Measurements from ENCODE around the gene FRRS1.

Gene FRRS1

GRCh38 chr1:99745684-99746083 lies 20.8 kb downstream of the FRRS1 start:
- no peak overlapping the region for H3K14ac ChIP-seq (ENCODE audit: low read length in 2 of 2)
- H3K9me3 ChIP-seq (ENCODE audit: control insufficient read depth, low read length): no peaks in the 10 kb centered on the region
- H3K18ac ChIP-seq (ENCODE audit: low read depth in 1 of 2, low read length in 2 of 2): no peak overlapping the region
- no peaks in the 10 kb centered on the region for H3K4me1 ChIP-seq (ENCODE audit: control insufficient read depth, insufficient read depth, low read depth, low read length)
- H3K27me3 ChIP-seq (ENCODE audit: control insufficient read depth in 1 of 2, insufficient read depth in 1 of 2, low read length in 2 of 2): no peaks in the 10 kb centered on the region
- no peak overlapping the region for H3K4me3 ChIP-seq (ENCODE audit: insufficient read depth in 1 of 2, low read depth in 1 of 2, low read length in 2 of 2)
- H4K91ac ChIP-seq (ENCODE audit: low read length): no peak overlapping the region
- 74% methylated on average over 2 of the region's 2 CpGs for WGBS
- no peak overlapping the region for H3K4ac ChIP-seq (ENCODE audit: low read depth in 1 of 2, low read length in 2 of 2)
- no peak overlapping the region for H2AFZ ChIP-seq (ENCODE audit: low read depth, low read length)
- no peak overlapping the region for H2BK5ac ChIP-seq (ENCODE audit: low read depth, low read length, poor library complexity, severe bottlenecking)
- H3K23ac ChIP-seq (ENCODE audit: low read length in 2 of 2): no peak overlapping the region
- H2BK120ac ChIP-seq (ENCODE audit: low read depth, low read length): no peak overlapping the region
- peaks cover 0 to 11% of the 10 kb centered on the region in 2 experiments for H3K36me3 ChIP-seq (ENCODE audit: control insufficient read depth in 1 of 2, insufficient read depth in 2 of 2, low read depth in 1 of 2, low read length in 2 of 2)
- no peaks in the 10 kb centered on the region for H3K79me1 ChIP-seq (replicated peaks; ENCODE audit: low read length, poor library complexity, severe bottlenecking)
- no peak overlapping the region for H2BK12ac ChIP-seq (ENCODE audit: low read length in 2 of 2)
- no peak for DNase-seq
- H3K27ac ChIP-seq (ENCODE audit: low read length, poor library complexity, severe bottlenecking): no peak overlapping the region
- H3K9ac ChIP-seq (ENCODE audit: low read length): no peak overlapping the region
- H3K4me2 ChIP-seq (ENCODE audit: low read length, poor library complexity, severe bottlenecking): no peak overlapping the region
- H2AK5ac ChIP-seq (ENCODE audit: low read length, severe bottlenecking): no peak overlapping the region
- H2BK15ac ChIP-seq (ENCODE audit: low read depth, poor library complexity, severe bottlenecking): no peak overlapping the region
- H4K8ac ChIP-seq (ENCODE audit: low read length): no peak overlapping the region

- 88% methylated on average over 7 of the region's 7 CpGs for WGBS
- DNase-seq: no peak
Measured at GRCh38 chr1:99745061-99745460, 21.4 kb downstream of the FRRS1 start.

DNA sequence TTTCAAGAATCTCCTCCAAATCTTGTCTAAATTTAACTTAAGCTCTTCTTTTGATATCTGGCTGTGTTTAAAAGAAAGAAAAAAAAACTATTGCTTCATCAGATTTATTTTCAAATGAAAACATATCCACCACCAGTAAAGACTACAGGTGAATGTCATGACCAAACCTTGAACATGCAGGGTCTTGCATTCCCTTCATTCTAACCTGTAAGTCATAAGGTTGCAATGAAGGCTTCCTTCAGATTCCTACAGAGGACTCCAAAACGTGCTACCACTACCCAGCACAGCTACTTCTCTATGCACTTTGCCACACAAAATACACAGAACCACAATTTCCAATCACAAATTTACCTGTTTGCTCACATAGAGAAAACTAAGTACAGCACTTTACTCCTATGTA lies 26.3 kb downstream of the FRRS1 start:
- H3K4ac ChIP-seq (ENCODE audit: low read depth in 1 of 2, low read length in 2 of 2): no peak overlapping the region
- H3K4me2 ChIP-seq (ENCODE audit: low read length, poor library complexity, severe bottlenecking): no peak overlapping the region
- 79% methylated on average over 1 of the region's 1 CpG for WGBS
- H3K9ac ChIP-seq (ENCODE audit: low read length): no peak overlapping the region
- H4K91ac ChIP-seq (ENCODE audit: low read length): no peak overlapping the region
- no peak overlapping the region for H3K14ac ChIP-seq (ENCODE audit: low read length in 2 of 2)
- H4K8ac ChIP-seq (ENCODE audit: low read length): no peak overlapping the region
- no peak overlapping the region for H2AK5ac ChIP-seq (ENCODE audit: low read length, severe bottlenecking)
- peaks cover 0 to 8% of the 10 kb centered on the region in 2 experiments for H3K36me3 ChIP-seq (ENCODE audit: control insufficient read depth in 1 of 2, insufficient read depth in 2 of 2, low read depth in 1 of 2, low read length in 2 of 2)
- H2BK15ac ChIP-seq (ENCODE audit: low read depth, poor library complexity, severe bottlenecking): no peak overlapping the region
- H2AFZ ChIP-seq (ENCODE audit: low read depth, low read length): no peak overlapping the region
- H3K79me1 ChIP-seq (replicated peaks; ENCODE audit: low read length, poor library complexity, severe bottlenecking): no peaks in the 10 kb centered on the region
- no peak overlapping the region for H3K4me3 ChIP-seq (ENCODE audit: insufficient read depth in 1 of 2, low read depth in 1 of 2, low read length in 2 of 2)
- H3K9me3 ChIP-seq (ENCODE audit: control insufficient read depth, low read length): no peaks in the 10 kb centered on the region
- H3K4me1 ChIP-seq (ENCODE audit: control insufficient read depth, insufficient read depth, low read depth, low read length): no peaks in the 10 kb centered on the region
- no peak overlapping the region for H3K23ac ChIP-seq (ENCODE audit: low read length in 2 of 2)
- H3K27me3 ChIP-seq (ENCODE audit: control insufficient read depth in 1 of 2, insufficient read depth in 1 of 2, low read length in 2 of 2): no peaks in the 10 kb centered on the region
- H2BK12ac ChIP-seq (ENCODE audit: low read length in 2 of 2): no peak overlapping the region
- no peak overlapping the region for H2BK120ac ChIP-seq (ENCODE audit: low read depth, low read length)
- no peak for DNase-seq
- no peak overlapping the region for H3K27ac ChIP-seq (ENCODE audit: low read length, poor library complexity, severe bottlenecking)
- no peak overlapping the region for H2BK5ac ChIP-seq (ENCODE audit: low read depth, low read length, poor library complexity, severe bottlenecking)
- H3K18ac ChIP-seq (ENCODE audit: low read depth in 1 of 2, low read length in 2 of 2): no peak overlapping the region

More at GRCh38 chr1:99745061-99745460, 21.4 kb downstream of the FRRS1 start:
- no peak overlapping the region for H2BK15ac ChIP-seq (ENCODE audit: low read depth, poor library complexity, severe bottlenecking)
- H2BK5ac ChIP-seq (ENCODE audit: low read depth, low read length, poor library complexity, severe bottlenecking): no peak overlapping the region
- no peaks in the 10 kb centered on the region for H3K9me3 ChIP-seq (ENCODE audit: control insufficient read depth, low read length)
- no peak overlapping the region for H3K18ac ChIP-seq (ENCODE audit: low read depth in 1 of 2, low read length in 2 of 2)
- H3K9ac ChIP-seq (ENCODE audit: low read length): no peak overlapping the region
- no peak overlapping the region for H3K4me2 ChIP-seq (ENCODE audit: low read length, poor library complexity, severe bottlenecking)
- H2BK120ac ChIP-seq (ENCODE audit: low read depth, low read length): no peak overlapping the region
- H3K27me3 ChIP-seq (ENCODE audit: control insufficient read depth in 1 of 2, insufficient read depth in 1 of 2, low read length in 2 of 2): no peaks in the 10 kb centered on the region
- H2BK12ac ChIP-seq (ENCODE audit: low read length in 2 of 2): no peak overlapping the region
- no peak overlapping the region for H4K8ac ChIP-seq (ENCODE audit: low read length)
- no peak overlapping the region for H2AFZ ChIP-seq (ENCODE audit: low read depth, low read length)
- H2AK5ac ChIP-seq (ENCODE audit: low read length, severe bottlenecking): no peak overlapping the region
- H3K14ac ChIP-seq (ENCODE audit: low read length in 2 of 2): no peak overlapping the region
- no peak overlapping the region for H3K23ac ChIP-seq (ENCODE audit: low read length in 2 of 2)
- H3K79me1 ChIP-seq (replicated peaks; ENCODE audit: low read length, poor library complexity, severe bottlenecking): no peaks in the 10 kb centered on the region
- H3K36me3 ChIP-seq (ENCODE audit: control insufficient read depth in 1 of 2, insufficient read depth in 2 of 2, low read depth in 1 of 2, low read length in 2 of 2): peaks cover 0 to 11% of the 10 kb centered on the region in 2 experiments
- H3K4me1 ChIP-seq (ENCODE audit: control insufficient read depth, insufficient read depth, low read depth, low read length): no peaks in the 10 kb centered on the region
- H3K27ac ChIP-seq (ENCODE audit: low read length, poor library complexity, severe bottlenecking): no peak overlapping the region
- H3K4me3 ChIP-seq (ENCODE audit: insufficient read depth in 1 of 2, low read depth in 1 of 2, low read length in 2 of 2): no peak overlapping the region
- H4K91ac ChIP-seq (ENCODE audit: low read length): no peak overlapping the region
- no peak overlapping the region for H3K4ac ChIP-seq (ENCODE audit: low read depth in 1 of 2, low read length in 2 of 2)

DNA sequence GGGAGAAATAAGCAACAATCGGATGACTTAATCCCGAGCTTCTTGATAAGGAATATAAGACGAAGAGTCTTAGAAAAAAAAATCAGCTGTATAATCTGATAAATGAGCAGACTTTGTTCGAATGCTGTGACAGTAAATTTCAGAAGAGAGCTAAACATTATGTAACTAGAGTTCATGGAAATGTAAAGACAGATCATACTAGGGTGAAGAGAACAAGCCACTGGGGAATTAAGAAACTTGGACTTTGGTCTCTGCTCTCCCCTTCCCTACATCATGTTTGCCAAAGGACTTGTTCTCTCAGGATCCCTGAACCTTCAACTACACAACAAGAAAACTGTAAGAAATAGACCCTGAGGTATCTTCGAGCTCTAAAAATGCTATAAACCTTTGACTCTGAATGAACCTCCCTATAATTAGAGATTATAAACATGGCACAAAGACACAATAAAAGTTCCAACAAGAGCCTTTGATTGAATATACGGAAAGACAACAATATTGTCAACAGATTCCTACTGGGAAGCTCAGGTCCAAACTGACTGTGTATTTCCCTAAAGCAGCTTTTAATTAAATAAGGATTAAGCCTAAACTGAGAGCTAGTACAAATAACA lies 27.5 kb downstream of the FRRS1 start:
- Histone ChIP-seq H3K9me3 (ENCODE audit: control insufficient read depth, low read length) (no peaks in the 10 kb centered on the region), H3K36me3 (ENCODE audit: control insufficient read depth in 1 of 2, insufficient read depth in 2 of 2, low read depth in 1 of 2, low read length in 2 of 2) (peaks cover 0 to 8% of the 10 kb centered on the region in 2 experiments), H3K4me3 (ENCODE audit: insufficient read depth in 1 of 2, low read depth in 1 of 2, low read length in 2 of 2) (no peak overlapping the region), H3K4me1 (ENCODE audit: control insufficient read depth, insufficient read depth, low read depth, low read length) (no peaks in the 10 kb centered on the region), H2BK120ac (ENCODE audit: low read depth, low read length) (no peak overlapping the region), H4K91ac (ENCODE audit: low read length) (no peak overlapping the region), H3K4ac (ENCODE audit: low read depth in 1 of 2, low read length in 2 of 2) (no peak overlapping the region), H2BK5ac (ENCODE audit: low read depth, low read length, poor library complexity, severe bottlenecking) (no peak overlapping the region), H3K9ac (ENCODE audit: low read length) (no peak overlapping the region), H2AK5ac (ENCODE audit: low read length, severe bottlenecking) (no peak overlapping the region), H3K79me1 (replicated peaks; ENCODE audit: low read length, poor library complexity, severe bottlenecking) (no peaks in the 10 kb centered on the region), H3K27me3 (ENCODE audit: control insufficient read depth in 1 of 2, insufficient read depth in 1 of 2, low read length in 2 of 2) (no peaks in the 10 kb centered on the region), H3K14ac (ENCODE audit: low read length in 2 of 2) (no peak overlapping the region), H3K4me2 (ENCODE audit: low read length, poor library complexity, severe bottlenecking) (no peak overlapping the region), H3K23ac (ENCODE audit: low read length in 2 of 2) (no peak overlapping the region), H2AFZ (ENCODE audit: low read depth, low read length) (no peak overlapping the region), H3K27ac (ENCODE audit: low read length, poor library complexity, severe bottlenecking) (no peak overlapping the region), H3K18ac (ENCODE audit: low read depth in 1 of 2, low read length in 2 of 2) (no peak overlapping the region), H2BK12ac (ENCODE audit: low read length in 2 of 2) (no peak overlapping the region), H4K8ac (ENCODE audit: low read length) (no peak overlapping the region), H2BK15ac (ENCODE audit: low read depth, poor library complexity, severe bottlenecking) (no peak overlapping the region)
- DNase-seq: no peak
- WGBS: 96% methylated on average over 6 of the region's 6 CpGs

All from mesenchymal stem cell (in vitro differentiated cells and primary cell).